Stimulated activated CD4-positive, alpha-beta T cell treated with anti-CD3 and anti-CD28 coated beads, Interleukin-2, amount 100 ng/mL, for 48 hours (primary cell): ENCODE results near the gene PRMT1.
"Not testable (repeated sequence)": the region's sequence is repeated elsewhere in the genome, so short reads cannot be mapped to it uniquely, and the experiment has no call there.

Experiments used
- DNase-seq, 2 donors: peaks; one replicate each; pipeline ENCODE4 v3.0.0-alpha.2; 2020

PRMT1 gene

DNA sequence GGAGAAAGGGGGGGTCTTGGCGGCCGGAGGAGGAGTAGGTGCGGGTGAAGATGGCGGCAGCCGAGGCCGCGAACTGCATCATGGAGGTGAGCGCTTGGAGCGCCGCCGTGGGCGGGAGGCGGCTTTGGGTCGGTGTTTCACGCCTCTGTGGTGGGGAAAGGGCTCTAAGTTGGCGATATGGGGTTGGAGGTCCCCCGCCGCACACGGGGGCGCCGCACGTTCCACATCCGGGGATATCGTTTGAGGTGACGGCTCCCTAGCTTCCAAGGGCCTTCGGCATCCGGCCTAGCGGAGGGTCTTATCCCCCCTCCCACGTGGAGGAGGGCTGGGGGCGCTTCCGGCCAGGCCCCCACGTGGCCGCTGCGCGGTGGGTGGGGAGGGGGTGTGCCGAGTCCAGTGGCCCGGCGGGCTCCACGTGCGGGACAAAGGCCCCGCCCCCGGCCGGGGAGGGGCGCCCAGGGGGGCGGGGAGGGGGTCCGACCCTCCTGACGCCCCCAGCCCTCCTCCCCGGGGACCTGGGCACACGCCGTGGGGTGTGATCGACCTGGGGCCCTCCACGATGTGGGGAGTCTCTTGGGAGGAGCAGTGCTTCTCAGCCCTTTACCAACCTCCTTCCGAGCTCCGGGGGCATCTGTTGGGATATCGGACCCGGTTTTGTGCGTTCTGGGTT, at the start of gene PRMT1:
Gene PRMT1, plus strand, starts transcription at position 41 of the 670 bp plus-strand sequence. Its CDS starts 10 bp downstream, at position 51.
- DNase-seq, result peak; percentile 36 to 39

DNA sequence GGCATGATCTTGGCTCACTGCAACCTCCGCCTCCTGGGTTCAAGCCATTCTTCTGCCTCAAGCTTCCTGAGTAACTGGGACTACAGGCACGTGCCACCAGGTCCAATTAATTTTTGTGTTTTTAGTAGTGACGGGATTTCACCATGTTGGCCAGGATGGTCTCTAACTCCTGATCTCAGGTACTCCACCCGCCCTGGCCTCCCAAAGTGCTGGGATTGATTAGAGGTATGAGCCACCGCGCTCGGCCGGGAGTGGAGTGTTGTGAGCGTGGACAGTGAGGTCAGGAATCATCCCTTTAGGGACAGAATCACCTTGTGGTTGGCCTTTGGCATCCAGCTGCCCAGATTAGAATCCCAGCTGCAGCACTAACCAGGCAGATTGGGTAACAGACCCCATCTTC, 47.4 kb upstream of the PRMT1 start:
- no peak for DNase-seq

DNA sequence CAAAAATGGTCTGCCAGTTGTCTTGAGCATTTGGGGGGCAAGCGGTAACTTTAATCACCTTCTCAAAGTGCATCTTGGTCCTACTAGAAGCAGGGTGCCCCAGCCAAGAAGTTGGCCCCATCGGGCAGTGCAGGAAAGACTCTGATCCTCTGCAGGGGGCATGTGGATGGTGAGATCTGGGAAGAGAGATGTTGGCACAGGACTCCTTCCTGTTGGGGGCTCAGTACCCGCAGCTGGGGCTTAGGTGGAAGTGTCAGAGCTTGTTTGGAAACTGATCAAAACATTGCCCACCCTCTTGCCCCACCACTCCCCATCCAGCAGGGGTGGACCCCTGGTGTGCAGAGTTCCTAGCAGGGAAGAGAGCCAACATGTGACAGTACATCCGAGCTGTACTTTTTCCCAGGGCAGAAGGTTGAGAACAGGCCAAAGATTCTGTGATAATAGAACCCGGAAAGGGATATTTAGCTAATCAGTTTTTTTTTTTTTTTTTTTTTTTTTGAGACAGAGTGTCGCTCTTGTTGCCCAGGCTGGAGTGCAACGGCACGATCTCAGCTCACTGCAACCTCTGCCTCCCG, 46.0 kb upstream of the PRMT1 start:
- no peak for DNase-seq

DNA sequence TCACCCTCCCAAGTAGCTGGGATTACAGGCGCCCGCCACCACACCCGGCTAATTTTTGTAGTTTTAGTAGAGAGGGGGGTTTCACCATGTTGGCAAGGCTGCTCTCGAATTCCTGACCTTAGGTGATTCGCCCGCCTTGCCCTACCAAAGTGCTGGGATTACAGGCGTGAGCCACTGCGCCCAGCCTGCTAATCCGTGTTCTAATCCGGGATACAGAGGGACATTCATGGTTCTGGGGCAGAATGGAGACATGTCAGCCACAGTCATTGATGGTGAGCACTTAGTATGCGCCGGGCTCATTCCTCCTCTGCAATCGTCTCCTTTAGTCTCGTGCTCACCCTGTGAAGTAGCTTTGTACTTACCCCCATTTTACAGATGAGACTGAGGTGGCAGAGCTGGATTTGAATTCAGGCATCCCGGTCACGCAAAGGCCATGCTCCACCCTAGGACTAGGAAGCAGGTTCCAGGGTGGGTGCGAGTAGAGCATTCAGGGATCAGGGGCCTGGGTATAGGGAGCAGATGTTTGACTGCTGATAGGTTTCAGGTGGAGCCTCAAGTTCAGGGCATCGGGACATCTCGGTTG, 45.4 kb upstream of the PRMT1 start:
- DNase-seq, result no peak

DNA sequence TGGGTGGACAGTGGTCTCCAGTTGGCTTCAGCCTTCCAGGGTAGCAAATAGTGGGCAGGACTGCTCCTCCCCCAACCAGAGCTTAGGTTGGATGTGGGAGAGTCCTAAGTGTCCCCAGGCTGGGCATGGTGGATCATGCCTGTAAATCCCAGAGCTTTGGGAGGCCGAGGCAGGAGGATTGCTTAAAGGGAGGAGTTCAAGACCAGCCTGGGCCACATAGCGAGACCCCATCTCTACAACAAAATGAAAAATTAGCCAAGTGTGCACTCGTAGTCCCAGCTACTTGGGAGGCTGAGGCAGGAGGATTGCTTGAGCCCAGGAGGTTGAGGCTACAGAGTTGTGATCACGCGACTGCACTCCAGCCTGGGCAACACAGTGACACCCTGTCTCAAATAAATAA, 44.5 kb upstream of the PRMT1 start:
- DNase-seq, result no peak

DNA sequence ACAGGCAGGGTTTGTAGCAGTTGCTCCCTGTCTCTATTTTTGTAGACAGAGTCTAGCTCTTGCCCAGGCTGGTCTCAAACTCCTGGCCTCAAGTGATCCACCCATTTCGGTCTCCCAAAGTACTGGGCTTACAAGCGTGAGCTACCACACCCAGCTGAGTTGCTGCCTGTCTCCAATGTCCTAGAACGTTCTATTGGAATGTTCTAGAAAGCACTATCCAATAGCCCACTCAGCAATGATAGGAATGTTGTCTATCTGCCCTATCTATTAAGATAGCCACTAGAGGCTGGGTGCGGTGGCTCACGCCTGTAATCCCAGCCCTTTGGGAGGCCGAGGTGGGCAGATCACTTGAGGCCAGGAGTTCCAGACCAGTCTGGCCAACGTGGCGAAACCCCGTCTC, 43.8 kb upstream of the PRMT1 start:
- not testable (repeated sequence) for DNase-seq

DNA sequence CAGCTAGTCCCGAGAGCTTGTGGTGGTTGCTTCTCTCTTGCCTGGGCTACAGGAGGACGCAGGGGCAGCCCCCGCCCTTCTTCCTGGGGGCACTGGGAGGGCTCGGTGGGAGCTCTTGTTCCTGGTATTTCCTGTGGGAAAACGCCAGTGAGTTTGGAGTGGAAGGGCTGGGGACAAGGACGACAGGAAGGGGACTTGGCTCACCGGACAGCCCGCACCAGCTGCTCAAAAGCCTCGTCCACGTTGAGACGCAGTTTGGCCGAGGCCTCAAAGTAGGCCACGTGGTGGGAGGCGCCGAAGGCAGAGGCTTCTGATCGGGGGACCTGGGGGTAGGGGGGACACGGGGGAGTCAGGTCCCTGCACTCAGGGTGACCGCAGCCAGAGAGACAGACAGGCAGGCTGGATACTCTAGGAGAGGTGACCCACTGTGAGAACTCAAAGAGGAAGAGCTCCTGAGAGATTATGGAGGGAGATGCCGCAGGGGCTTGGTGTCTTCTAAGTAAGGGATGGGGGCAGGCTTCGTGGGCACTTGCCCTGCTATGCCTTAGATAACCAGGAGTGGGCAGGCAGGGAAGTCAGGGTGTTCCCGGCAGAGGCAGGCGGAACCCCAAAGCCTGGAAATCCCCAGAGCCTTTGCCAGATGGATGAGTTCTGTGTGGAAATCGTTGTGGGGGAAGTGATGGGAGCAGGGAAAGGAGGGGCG, 41.4 kb upstream of the PRMT1 start:
- no peak for DNase-seq

DNA sequence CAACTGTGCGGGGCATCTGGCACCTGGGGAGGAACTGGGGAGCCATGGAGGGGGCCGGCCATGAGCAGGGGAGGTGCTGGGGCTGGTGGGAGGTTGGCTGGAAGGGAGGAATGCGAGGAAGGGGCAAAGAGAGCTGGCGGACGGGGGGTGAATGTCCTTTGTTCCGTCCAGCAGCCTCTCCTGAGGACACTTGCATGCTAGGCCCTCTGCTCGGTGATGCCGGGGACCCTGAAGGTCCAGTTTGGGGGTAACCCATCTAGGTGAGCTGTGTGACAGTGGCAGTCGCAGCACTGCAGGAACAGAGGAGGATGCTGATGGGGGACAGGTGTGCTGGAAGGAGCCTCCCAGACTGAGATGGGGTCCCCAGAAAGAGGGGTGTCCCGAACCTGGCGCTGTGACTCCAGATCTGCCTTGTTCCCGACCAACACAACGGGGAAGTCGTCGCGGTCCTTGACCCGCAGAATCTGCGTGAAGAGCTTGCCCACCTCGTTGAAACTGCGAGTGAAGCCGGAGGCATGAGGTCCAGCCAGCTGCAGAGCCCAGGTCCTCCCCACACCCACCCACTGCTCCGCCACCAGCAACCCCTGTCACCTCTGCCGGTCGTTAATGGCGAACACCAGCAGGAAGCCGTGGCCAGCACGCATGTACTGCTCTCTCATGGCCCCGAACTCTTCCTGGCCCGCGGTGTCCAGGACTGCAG, 40.7 kb upstream of the PRMT1 start:
- DNase-seq, result no peak

DNA sequence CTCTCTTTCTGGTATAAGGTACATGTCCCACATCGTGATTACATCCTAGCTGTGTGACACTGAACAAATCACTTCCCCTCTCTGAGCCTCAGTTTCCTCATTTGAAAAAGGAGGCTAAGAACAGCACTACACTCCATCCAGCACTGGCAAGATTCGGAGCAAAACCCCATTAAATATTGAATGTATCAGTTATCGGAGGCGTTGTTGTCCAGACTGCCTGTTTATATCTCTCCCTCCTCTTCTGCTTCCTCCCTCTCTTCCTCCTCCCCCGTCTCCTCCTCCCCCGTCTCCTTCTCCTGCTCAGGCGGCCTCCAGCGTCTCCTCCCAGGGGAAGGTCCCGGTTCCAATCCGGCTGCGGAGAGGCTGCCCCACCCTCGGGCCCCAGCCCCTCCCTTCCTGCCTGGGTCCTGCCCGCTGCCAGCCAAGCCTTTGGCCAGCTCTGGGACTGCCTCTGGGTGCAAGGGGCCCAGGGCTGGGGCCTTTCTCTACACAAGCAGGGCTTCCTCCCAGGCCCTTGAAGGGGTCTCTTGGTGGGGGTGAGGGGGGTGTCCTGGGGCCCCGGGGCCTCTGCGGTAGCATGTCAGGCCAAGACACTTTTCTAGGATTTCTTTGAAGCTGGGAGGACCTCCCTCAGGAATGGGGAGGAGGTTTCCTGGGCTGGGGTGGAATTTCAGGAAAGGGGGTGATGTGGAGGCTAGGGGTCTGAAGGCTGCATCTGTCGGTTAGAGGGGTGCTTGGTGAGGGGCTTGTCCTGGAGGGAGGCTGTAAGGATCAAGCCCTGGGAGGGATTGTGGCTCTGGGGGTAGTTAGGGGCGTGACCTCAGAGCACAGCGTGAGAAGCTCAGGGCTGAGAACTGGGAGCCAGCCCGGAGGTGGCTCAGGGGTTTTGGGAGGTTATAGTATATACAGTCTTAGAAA, 39.0 kb upstream of the PRMT1 start:
- DNase-seq, result no peak

DNA sequence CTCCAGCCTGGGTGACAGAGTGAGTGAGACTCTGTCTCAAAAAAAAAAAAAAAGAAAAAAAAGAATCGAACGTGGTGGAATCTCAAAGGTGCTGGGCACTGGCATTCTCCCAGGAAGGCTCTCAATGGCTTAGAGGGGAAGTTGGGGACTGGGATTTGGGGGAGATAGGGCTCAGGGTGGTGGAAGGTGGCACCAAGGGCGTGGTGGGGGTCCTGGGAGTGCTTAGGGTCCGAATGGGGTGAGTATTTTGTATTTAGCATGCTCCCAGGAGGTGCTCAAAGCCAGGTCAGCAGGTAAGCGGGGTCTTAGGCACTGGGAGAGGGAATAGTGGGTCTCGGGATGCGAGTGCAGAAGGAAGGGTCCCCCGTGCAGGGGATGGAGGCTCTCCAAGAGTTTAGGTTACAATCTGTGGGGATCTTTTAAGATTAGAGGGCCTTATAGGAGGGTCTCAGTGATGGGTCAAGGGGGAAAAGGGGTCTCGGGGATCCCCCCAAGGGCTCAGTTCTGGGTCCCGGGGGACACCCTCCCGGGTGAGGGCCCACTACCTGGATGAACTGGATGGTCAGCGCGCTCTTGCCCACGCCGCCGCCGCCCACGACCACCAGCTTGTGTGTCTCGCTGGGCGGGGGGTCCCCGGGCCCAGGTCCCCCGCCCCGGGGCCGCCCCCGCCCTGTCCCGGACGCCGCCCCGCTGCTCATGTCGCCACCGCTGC, 37.5 kb upstream of the PRMT1 start:
- DNase-seq, result no peak

DNA sequence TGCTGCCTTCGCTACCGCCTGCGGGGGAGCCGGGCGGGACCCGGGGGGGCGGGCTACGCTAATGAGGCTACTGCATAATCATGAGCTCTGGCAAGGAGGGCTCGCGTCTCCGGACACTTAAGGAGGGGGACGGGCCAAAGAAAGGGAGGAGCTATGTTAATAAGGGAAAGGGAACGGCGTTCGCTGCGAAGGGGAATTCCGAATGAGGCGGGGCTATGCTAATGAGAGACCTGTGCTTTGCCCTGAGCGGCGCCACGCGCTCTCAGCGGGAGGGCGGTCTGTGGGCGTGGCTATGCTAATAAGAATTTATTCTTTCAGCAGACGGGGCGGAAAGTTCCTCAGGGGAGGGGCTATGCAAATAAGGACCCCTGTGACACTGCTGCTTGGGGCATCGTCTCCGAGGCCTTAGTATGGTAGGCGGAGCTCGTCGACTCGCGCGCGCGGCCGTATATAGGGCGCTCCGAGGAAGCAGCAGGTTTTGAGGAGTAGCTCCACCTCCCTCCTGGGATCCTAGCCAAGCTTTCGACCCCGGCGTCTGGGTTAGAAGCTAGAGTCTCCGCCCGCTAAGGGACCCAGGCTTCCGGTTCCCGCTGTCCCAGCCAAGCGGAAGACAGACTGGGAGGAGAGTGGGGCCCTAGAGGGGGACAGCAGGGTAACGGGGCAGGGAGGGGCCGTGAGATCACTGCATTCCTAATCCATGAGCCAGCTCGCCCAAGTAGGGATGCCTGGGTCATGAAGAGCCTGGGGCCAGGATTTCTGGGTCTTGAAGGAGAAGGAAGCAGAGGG, 36.8 kb upstream of the PRMT1 start, which contains the start of gene RRAS:
Gene RRAS, minus strand, starts transcription at position 31 of the 786 bp plus-strand sequence. CDS start 45 bp downstream, outside the sequence.
- DNase-seq, result peak; percentile 99 to 100

DNA sequence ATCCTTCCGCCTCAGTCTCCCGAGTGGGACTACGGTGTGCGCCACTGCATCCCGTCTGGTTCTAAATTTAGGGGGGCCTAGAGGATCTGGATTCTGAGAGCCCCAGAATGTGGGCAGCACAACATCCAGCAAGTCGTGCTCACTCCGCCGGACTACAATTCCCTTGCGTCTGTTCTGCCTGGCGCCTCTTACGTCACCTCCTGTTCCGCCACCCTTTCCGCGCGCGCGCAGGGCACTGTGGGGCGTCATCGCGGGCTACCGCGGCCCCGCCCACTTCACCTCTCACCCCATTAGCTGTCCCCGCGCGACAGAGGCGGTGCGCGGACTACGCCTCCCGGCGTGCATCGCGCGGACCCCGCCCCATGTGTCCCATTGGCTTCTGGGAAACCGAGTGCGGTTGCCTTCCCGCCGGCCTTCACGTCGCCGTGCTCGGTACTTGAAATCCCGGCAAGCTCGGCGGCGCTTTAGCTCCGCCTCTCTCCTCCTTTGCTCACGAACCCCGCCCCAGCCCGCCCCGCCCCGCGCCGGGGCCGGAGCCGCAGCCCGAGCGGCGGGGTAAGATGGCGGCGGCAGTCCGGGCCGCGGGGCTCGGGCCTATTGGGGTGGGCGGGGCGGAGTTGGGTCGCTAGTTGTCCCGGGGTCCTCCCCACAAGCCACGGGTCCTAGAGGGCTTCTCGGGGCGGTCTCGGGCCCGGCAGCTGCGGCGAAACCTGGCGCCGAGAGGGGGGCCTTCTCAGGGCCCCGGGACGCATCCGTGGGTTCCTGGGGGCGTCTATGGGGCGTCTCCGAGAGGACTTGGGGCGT, 35.2 kb upstream of the PRMT1 start, which contains the start of gene SCAF1:
Gene SCAF1, plus strand, starts transcription at position 522 of the 804 bp plus-strand sequence. CDS start 2,818 bp downstream, outside the sequence.
- DNase-seq, result peak; percentile 98 to 99

DNA sequence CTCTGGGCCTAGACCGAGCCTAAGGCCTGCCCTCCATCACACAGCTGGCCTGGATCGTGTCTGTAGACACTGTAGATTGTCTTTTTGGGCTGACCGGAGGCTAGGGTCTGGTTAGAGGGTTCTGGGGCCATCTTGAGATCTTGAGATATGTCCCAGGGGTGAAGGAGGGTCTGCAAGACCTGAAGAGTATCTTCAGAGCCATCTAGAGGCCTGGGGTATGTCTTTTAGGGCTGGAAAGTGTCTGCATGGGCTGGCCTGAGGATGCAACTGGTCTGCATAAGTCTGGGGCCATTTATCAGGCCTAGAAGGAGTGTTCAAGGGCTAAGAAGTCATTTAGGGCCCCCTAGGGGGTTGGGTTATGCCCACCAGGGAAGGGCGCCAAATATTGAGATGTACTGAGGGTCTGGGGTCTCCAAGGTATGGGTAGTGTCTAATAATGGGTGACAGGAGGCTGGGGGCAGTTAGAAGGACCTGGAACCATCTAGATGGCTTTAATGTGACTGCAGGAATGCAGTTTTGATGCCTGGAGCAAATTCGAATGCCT, 34.5 kb upstream of the PRMT1 start:
- no peak for DNase-seq

DNA sequence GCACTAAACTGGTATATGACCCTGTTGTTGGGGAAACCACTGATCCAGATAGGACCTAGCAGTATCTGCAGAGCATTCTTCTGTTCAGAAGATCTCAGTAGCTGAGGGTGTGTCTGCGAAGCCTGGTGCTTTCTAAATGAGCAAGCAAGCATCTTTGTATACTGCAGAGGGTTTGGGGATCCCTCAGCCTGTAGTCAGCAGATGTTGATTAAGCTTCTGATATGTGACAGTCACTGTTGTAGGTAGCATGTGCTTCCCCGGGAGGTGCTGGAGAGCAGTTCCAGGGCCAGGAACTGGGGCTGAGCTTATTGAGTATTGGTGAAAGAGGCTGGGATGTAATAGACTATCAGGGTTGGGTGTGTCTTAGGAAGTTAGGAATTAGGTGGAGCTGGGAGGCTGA, 33.6 kb upstream of the PRMT1 start:
- DNase-seq, result peak in 1 of 2 donors; percentile 9

DNA sequence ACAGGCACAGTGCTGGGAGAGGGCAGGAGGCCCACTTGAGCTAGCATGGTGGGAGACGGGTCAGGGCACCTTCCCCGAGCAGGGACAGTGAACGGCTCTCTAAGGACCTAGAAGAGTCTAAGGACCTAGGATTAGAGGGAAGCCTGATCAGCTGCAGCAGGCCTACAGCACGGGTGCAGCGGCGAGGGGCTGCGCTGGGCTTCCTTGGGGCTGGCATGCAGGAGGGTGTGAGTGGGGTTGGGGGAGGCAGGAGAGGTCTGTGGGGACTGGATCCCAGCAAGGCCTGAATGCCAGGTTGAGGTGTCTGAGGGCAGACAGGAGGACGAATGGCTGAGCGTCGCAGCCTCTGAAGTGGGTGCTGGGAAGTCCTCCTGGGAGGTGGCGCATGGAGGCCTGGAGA, 31.5 kb upstream of the PRMT1 start:
- DNase-seq, result no peak

DNA sequence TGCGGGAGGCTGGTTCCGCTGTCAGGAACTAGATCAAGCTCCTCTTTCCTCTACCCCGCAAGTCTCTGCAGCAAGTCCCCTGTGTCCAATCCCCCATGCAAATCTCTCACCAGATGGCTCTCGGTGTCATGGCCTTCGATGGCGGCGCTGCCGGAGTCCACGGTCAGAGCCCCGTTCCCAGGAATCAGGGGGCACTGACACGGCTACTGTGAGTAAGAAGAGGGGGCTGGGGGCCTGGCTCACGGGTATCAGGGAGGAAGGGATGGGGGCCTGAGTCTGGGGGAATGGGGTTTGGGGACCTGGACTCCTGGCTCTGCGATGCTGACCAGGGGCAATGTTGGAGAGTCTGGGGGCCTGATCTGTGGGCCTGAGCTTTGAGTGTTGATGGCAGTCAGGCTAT, 31.1 kb upstream of the PRMT1 start:
- DNase-seq, result no peak

DNA sequence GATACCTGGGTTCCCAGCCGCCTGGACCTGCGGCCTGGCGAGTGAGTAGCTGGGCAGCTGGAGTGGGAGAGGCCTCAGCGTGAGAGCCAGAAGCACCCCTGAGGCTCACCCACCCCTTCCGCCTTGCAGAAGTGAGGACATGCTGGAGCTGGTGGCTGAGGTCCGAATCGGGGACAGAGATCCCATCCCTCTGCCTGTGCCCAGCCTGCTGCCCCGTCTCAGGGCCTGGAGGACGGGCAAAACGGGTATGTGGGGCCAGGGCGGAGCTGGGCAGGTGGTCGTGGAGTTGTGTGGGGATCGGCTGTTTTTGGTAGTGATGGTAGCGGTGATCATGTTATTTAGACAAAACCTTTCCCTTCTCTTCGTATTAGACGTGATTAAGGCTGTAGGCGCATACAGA, 30.5 kb upstream of the PRMT1 start:
- DNase-seq, result no peak

DNA sequence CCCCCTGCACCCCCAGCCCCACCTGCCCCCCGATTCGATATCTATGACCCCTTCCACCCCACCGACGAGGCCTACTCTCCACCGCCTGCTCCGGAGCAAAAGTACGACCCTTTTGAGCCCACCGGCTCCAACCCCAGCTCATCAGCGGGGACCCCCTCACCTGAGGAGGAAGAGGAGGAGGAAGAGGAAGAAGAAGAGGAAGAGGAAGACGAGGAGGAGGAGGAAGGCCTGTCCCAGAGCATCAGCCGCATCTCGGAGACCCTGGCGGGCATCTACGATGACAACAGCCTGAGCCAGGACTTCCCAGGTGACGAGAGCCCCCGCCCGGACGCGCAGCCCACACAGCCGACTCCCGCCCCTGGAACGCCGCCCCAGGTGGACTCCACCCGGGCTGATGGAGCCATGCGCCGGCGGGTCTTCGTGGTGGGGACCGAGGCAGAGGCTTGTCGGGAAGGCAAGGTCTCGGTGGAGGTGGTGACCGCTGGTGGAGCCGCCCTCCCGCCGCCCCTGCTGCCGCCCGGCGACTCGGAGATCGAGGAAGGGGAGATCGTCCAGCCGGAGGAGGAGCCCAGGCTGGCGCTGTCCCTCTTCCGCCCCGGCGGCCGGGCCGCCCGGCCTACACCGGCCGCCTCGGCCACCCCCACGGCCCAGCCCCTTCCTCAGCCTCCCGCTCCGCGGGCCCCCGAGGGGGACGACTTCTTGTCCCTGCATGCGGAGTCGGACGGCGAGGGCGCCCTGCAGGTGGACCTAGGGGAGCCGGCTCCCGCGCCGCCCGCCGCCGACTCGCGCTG, 25.8 kb upstream of the PRMT1 start:
- DNase-seq, result no peak
